K562 (cell line): ENCODE results near the gene NAA15. TPM values are rescaled to one million over a fixed set of nuclear protein-coding genes. Genes with fewer than 3 reads are reported as not detected.

Source experiments
- ADNP ChIP-seq: fragments of 200-800 bp; sonication (Bioruptor generic); IDR thresholded peaks from 2 replicates; pipeline ENCODE4 v1.6.1; 2016; ENCODE audit warnings: missing genetic modification characterization, missing compliant biosample characterization
- BRD9 ChIP-seq: fragments of 450-650 bp; IDR thresholded peaks from 2 replicates; pipeline ENCODE4 v1.6.1; 2018; ENCODE audit warnings: low read depth; ENCODE audit not compliant: partially characterized antibody
- CBX3 ChIP-seq, 2 experiments: IDR thresholded peaks; 1 replicate in 1 of 2; 2 replicates in 1 of 2; pipeline ENCODE4 v1.6.1; 2012; ENCODE audit warnings: inconsistent platforms in 2 of 2, low read length in 2 of 2, borderline replicate concordance in 1 of 2, control low read depth in 1 of 2
- CSDE1 ChIP-seq, 2 experiments: fragments of 450-650 bp; IDR thresholded peaks; 2 replicates each; pipeline ENCODE4 v1.6.1; 2016; ENCODE audit warnings: mild to moderate bottlenecking in 1 of 2
- DMBX1 ChIP-seq: fragments of 250-450 bp; sonication (Bioruptor Pico); IDR thresholded peaks from 2 replicates; pipeline ENCODE4 v1.8.0; 2022; ENCODE audit warnings: inconsistent platforms, mild to moderate bottlenecking, moderate library complexity, borderline replicate concordance
- ETV6 ChIP-seq, 3 experiments: fragments of 150-350 bp in 1 of 3; sonication (generic) in 1 of 3; formaldehyde crosslinking in 1 of 3; IDR thresholded peaks; 2 replicates each; pipeline versions ENCODE4 v1.6.1 to v1.8.0; 2014 to 2022; ENCODE audit warnings: borderline replicate concordance in 2 of 3, low read depth in 2 of 3, antibody characterized with exemption in 1 of 3, low read length in 1 of 3, mild to moderate bottlenecking in 1 of 3, missing genetic modification reagents in 1 of 3
- GTF2E2 ChIP-seq: fragments of 200-800 bp; sonication (Bioruptor generic); IDR thresholded peaks from 2 replicates; pipeline ENCODE4 v1.6.1; 2016; ENCODE audit warnings: missing genetic modification characterization, missing compliant biosample characterization
- HCFC1 ChIP-seq: IDR thresholded peaks from 2 replicates; pipeline ENCODE4 v1.6.1; 2012; ENCODE audit warnings: low read depth, low read length, improper control_type of control experiment
- HDAC1 ChIP-seq, 2 experiments: fragments of 450-650 bp; IDR thresholded peaks; 2 replicates each; pipeline ENCODE4 v1.6.1; 2016 to 2017; ENCODE audit warnings: inconsistent platforms in 1 of 2, mild to moderate bottlenecking in 1 of 2, moderate library complexity in 1 of 2
- JUN ChIP-seq, 2 experiments: sonication (generic) in 1 of 2; formaldehyde crosslinking in 1 of 2; IDR thresholded peaks; 2 replicates each; pipeline versions ENCODE4 v1.6.1 to v1.8.0; 2012 to 2022; ENCODE audit warnings: borderline replicate concordance in 2 of 2, mild to moderate bottlenecking in 2 of 2, improper control_type of control experiment in 1 of 2, low read depth in 1 of 2, low read length in 1 of 2, missing genetic modification reagents in 1 of 2
- NCOR1 ChIP-seq: fragments of 450-650 bp; IDR thresholded peaks from 2 replicates; pipeline ENCODE4 v1.6.1; 2016; ENCODE audit warnings: mild to moderate bottlenecking, moderate library complexity
- TAF15 ChIP-seq: fragments of 200-400 bp; formaldehyde crosslinking; IDR thresholded peaks from 2 replicates; pipeline ENCODE4 v1.6.1; 2017; ENCODE audit warnings: mild to moderate bottlenecking, low read depth, low read length, moderate library complexity
- ZNF23 ChIP-seq: fragments of 250-450 bp; sonication (Bioruptor Pico); IDR thresholded peaks from 2 replicates; pipeline ENCODE4 v1.4.0; 2020; ENCODE audit warnings: mild to moderate bottlenecking
- ZNF324 ChIP-seq: fragments of 250-450 bp; sonication (Bioruptor Pico); IDR thresholded peaks from 2 replicates; pipeline ENCODE4 v1.4.0; 2020; ENCODE audit warnings: mild to moderate bottlenecking
- ZNF699 ChIP-seq: fragments of 250-450 bp; sonication (Bioruptor Pico); IDR thresholded peaks from 2 replicates; pipeline ENCODE4 v1.8.0; 2021; ENCODE audit warnings: mild to moderate bottlenecking, moderate library complexity; ENCODE audit not compliant: insufficient replicate concordance
- polyA plus RNA-seq, 8 experiments: library from polyadenylated mRNA; depleted of rRNA in 4 of 8; stranded (reverse) in 5 of 8; unstranded in 3 of 8; fragments of >200 nt; fragmentation: Nextera tagmentation in 2 of 8; fragmentation: Illumina TruSeq in 1 of 8; extraction: Ambion mirVana in 2 of 8; extraction: Trizol in 1 of 8; gene quantifications; 2 replicates each; pipeline versions ENCODE4 v1.2.1 to v1.2.3, GENCODE V29; 2011 to 2014; ENCODE audit warnings: inconsistent platforms in 1 of 8, missing spikeins in 1 of 8
- total RNA-seq, 7 experiments: library from RNA; depleted of rRNA in 6 of 7; stranded (reverse); fragments of >200 nt in 6 of 7; fragmentation: Illumina TruSeq in 2 of 7; extraction: Trizol in 2 of 7; gene quantifications; 2 replicates each; pipeline versions ENCODE4 v1.2.1 to v1.2.3, GENCODE V29; 2011 to 2021; ENCODE audit warnings: low replicate concordance in 1 of 7
- TF ChIP-seq, protein P1 (sequence below): fragments of 200-600 bp; sonication (generic); IDR thresholded peaks from one replicate; pipeline ENCODE4 v1.6.1; 2012; ENCODE audit warnings: mild to moderate bottlenecking, low read depth, low read length, inconsistent platforms

The NAA15 gene
- total and polyA plus RNA-seq, 9 of the 15 experiments (the other 6 are each of a cell fraction or from before 2014, with no cell fraction given) = 37.8 to 117 (median 63.2) TPM

DNA sequence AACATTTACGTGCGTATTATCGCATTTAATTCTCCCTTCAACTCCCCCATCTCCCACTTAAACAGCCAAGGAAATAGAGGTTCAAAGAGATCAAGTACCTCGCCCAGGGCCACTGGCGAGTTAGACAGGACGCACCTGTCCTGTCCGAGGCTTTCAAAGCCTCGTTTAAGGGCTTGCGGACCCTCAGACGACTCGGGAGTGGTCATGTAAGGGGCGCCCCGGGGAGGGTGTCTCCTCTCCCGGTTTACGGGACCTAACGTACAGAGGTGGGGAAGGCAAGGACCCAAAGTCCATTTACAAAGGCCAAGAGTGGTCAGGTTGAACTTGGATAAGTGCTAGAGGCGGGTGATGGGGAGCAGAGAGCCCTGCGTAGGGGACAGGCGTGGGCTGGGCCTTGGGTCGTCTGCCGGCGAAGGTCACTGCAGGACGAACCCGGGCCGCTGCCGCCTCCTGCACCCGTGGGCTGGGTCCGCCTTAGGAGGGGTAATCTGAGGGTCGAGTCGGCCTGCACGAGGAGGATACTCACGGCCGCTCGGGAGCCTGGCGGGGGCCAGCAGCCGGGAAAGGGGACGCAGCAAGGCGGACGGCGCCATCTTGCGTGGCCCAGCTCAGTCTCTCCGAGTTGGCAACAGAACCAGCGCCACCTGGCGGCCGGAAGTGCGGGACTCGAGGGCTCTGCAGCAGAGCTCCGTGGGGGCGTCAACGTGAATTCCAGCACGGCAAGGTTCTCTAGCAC, 5.9 kb upstream of the NAA15 start (continued):
- TF ChIP-seq, protein P1, sequence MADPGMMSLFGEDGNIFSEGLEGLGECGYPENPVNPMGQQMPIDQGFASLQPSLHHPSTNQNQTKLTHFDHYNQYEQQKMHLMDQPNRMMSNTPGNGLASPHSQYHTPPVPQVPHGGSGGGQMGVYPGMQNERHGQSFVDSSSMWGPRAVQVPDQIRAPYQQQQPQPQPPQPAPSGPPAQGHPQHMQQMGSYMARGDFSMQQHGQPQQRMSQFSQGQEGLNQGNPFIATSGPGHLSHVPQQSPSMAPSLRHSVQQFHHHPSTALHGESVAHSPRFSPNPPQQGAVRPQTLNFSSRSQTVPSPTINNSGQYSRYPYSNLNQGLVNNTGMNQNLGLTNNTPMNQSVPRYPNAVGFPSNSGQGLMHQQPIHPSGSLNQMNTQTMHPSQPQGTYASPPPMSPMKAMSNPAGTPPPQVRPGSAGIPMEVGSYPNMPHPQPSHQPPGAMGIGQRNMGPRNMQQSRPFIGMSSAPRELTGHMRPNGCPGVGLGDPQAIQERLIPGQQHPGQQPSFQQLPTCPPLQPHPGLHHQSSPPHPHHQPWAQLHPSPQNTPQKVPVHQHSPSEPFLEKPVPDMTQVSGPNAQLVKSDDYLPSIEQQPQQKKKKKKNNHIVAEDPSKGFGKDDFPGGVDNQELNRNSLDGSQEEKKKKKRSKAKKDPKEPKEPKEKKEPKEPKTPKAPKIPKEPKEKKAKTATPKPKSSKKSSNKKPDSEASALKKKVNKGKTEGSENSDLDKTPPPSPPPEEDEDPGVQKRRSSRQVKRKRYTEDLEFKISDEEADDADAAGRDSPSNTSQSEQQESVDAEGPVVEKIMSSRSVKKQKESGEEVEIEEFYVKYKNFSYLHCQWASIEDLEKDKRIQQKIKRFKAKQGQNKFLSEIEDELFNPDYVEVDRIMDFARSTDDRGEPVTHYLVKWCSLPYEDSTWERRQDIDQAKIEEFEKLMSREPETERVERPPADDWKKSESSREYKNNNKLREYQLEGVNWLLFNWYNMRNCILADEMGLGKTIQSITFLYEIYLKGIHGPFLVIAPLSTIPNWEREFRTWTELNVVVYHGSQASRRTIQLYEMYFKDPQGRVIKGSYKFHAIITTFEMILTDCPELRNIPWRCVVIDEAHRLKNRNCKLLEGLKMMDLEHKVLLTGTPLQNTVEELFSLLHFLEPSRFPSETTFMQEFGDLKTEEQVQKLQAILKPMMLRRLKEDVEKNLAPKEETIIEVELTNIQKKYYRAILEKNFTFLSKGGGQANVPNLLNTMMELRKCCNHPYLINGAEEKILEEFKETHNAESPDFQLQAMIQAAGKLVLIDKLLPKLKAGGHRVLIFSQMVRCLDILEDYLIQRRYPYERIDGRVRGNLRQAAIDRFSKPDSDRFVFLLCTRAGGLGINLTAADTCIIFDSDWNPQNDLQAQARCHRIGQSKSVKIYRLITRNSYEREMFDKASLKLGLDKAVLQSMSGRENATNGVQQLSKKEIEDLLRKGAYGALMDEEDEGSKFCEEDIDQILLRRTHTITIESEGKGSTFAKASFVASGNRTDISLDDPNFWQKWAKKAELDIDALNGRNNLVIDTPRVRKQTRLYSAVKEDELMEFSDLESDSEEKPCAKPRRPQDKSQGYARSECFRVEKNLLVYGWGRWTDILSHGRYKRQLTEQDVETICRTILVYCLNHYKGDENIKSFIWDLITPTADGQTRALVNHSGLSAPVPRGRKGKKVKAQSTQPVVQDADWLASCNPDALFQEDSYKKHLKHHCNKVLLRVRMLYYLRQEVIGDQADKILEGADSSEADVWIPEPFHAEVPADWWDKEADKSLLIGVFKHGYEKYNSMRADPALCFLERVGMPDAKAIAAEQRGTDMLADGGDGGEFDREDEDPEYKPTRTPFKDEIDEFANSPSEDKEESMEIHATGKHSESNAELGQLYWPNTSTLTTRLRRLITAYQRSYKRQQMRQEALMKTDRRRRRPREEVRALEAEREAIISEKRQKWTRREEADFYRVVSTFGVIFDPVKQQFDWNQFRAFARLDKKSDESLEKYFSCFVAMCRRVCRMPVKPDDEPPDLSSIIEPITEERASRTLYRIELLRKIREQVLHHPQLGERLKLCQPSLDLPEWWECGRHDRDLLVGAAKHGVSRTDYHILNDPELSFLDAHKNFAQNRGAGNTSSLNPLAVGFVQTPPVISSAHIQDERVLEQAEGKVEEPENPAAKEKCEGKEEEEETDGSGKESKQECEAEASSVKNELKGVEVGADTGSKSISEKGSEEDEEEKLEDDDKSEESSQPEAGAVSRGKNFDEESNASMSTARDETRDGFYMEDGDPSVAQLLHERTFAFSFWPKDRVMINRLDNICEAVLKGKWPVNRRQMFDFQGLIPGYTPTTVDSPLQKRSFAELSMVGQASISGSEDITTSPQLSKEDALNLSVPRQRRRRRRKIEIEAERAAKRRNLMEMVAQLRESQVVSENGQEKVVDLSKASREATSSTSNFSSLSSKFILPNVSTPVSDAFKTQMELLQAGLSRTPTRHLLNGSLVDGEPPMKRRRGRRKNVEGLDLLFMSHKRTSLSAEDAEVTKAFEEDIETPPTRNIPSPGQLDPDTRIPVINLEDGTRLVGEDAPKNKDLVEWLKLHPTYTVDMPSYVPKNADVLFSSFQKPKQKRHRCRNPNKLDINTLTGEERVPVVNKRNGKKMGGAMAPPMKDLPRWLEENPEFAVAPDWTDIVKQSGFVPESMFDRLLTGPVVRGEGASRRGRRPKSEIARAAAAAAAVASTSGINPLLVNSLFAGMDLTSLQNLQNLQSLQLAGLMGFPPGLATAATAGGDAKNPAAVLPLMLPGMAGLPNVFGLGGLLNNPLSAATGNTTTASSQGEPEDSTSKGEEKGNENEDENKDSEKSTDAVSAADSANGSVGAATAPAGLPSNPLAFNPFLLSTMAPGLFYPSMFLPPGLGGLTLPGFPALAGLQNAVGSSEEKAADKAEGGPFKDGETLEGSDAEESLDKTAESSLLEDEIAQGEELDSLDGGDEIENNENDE = no peak
- TF ChIP-seq ADNP = no peak
- no peak for TF ChIP-seq GTF2E2 (tag)
- TF ChIP-seq DMBX1 (CRISPR knock-in tag) = 0 out of 2 replicates have a peak, but pooled peaks have one; percentile 43
- no peak for TF ChIP-seq TAF15
- 0 out of 4 replicates have a peak, but pooled peaks of 1 of the 2 experiments have one; percentile 33 for TF ChIP-seq ETV6 (IDR thresholded peaks at IDR 0.05; ENCODE audit: borderline replicate concordance in 1 of 2, low read depth in 2 of 2, low read length in 1 of 2)
- no peak for TF ChIP-seq ETV6 (CRISPR knock-in tag; IDR thresholded peaks at IDR 0.05; ENCODE audit: borderline replicate concordance)
- TF ChIP-seq NCOR1 = 0 out of 2 replicates have a peak, but pooled peaks have one; percentile 40
- TF ChIP-seq ZNF23 = no peak
- peak; percentile 66 for TF ChIP-seq HCFC1
- no peak for TF ChIP-seq ZNF699
- no peak; a peak in 1 of 3 replicates for TF ChIP-seq CBX3 (IDR thresholded peaks at IDR 0.05; ENCODE audit: borderline replicate concordance in 1 of 2, low read length in 2 of 2)
- TF ChIP-seq HDAC1 (IDR thresholded peaks at IDR 0.05) = peak in 1 of 2 experiments; percentile 66; a peak in 1 of 4 replicates
- TF ChIP-seq ZNF324 (CRISPR knock-in tag) = no peak
- no peak; a peak in 1 of 4 replicates for TF ChIP-seq CSDE1 (IDR thresholded peaks at IDR 0.05)
- peak; percentile 27; the same call in 1 of the 2 replicates for TF ChIP-seq JUN (IDR thresholded peaks at IDR 0.05; ENCODE audit: borderline replicate concordance, low read depth, low read length)
- no peak for TF ChIP-seq JUN (CRISPR knock-in tag; IDR thresholded peaks at IDR 0.05; ENCODE audit: borderline replicate concordance)
- peak; percentile 65 for TF ChIP-seq BRD9
